ENCODE data around the gene PROM1. TPM values are rescaled to one million over a fixed set of nuclear protein-coding genes. Genes with fewer than 3 reads are reported as not detected.

The PROM1 gene
- total RNA-seq, 1 experiment from 2014 or later: 17.7 TPM

DNA sequence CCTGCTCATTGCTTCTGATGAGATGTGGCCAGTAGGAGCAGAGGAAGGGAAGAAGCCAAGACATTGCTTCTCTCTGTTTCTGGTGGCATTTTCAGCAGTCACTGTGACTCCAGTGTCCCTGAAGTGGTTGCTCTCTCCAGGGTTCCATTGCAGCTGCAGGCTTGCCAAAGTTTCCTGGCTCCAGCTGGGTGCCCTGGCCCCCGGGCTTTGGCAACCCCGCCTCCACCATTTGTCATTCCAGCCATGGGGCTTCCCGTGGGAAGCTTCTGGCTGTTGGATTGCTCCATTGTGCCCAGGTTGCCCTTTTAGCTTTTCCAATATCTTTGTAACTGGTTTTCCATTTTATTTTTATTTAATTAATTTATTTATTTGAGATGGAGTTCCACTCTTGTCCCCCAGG, 158.0 kb downstream of the PROM1 start:
- H3K79me2 ChIP-seq (ENCODE audit: insufficient read depth, low read length): no peaks in the 10 kb centered on the region
- TF ChIP-seq TCF7L2 (IDR thresholded peaks at IDR 0.05; ENCODE audit: borderline replicate concordance, extremely low read depth, insufficient read depth, insufficient read length) (no peak), SIN3A (IDR thresholded peaks at IDR 0.05; ENCODE audit: low read depth) (no peak), MAX (IDR thresholded peaks at IDR 0.05) (no peak), RAD21 (IDR thresholded peaks at IDR 0.05; ENCODE audit: low read depth) (no peak)
- BruUV-seq (replicated peaks): no TSS peak
- ChIA-PET POLR2A (interaction anchor here (0.8 kb wide), 1 partner anchor 14 kb away, joined by 3 read pairs; no protein-coding TSS in a partner anchor), RAD21 (ENCODE audit: low non-redundant PET in 1 of 2, low total read pairs in 2 of 2, uncharacterized antibody in 2 of 2, unreplicated experiment in 2 of 2) (no interaction called here), CTCF (interaction anchor here (0.9 to 1.5 kb wide), 2 partner anchors 30 to 43 kb away, joined by 3 to 6 read pairs; no protein-coding TSS in a partner anchor)
- no peaks in the 10 kb centered on the region for H3K27me3 ChIP-seq (ENCODE audit: insufficient read depth, low read length)
- no peak for DNase-seq (ENCODE audit: low read depth, low spot score)
- intact Hi-C loops (cut with micrococcal nuclease): no loop called here
- H3K4me1 ChIP-seq (ENCODE audit: control insufficient read depth in 1 of 2, insufficient read depth in 2 of 2, low read length in 2 of 2): peaks cover 8 to 20% of the 10 kb centered on the region in 2 experiments
- no peak overlapping the region for H3K9ac ChIP-seq (ENCODE audit: low read length)
- H3K9me3 ChIP-seq (ENCODE audit: control insufficient read depth in 1 of 2, insufficient read depth in 1 of 2, low read depth in 1 of 2, low read length in 2 of 2): no peaks in the 10 kb centered on the region
- no peak overlapping the region for H3K4me2 ChIP-seq (ENCODE audit: low read length)
- no peaks in the 10 kb centered on the region for H3K36me3 ChIP-seq (ENCODE audit: control insufficient read depth in 1 of 2, insufficient read depth in 2 of 2, low read length in 2 of 2)
- H4K20me1 ChIP-seq (ENCODE audit: insufficient read depth): no peaks in the 10 kb centered on the region
- no peak overlapping the region for H3K4me3 ChIP-seq (replicated peaks in 1 of 2; ENCODE audit: low read depth in 1 of 2, low read length in 2 of 2)
- H3K27ac ChIP-seq (ENCODE audit: low read depth, low read length): no peak overlapping the region
- no peak for ATAC-seq
- H2AFZ ChIP-seq (ENCODE audit: low read depth, low read length, poor library complexity, severe bottlenecking): no peak overlapping the region
- H3K9me2 ChIP-seq (ENCODE audit: insufficient read depth): no peaks in the 10 kb centered on the region

- H3K9me2 ChIP-seq (ENCODE audit: insufficient read depth): no peaks in the 10 kb centered on the region
- ATAC-seq (peak; percentile 54; the same call in 1 of the 2 replicates), DNase-seq (ENCODE audit: low read depth, low spot score) (no peak)
- ChIA-PET RAD21 (ENCODE audit: low non-redundant PET in 1 of 2, low total read pairs in 2 of 2, uncharacterized antibody in 2 of 2, unreplicated experiment in 2 of 2) (interaction anchor here in 1 of 2 experiments (0.6 kb wide), 1 partner anchor 22 kb away, joined by 3 read pairs; no protein-coding TSS in a partner anchor), POLR2A (interaction anchor here (0.7 to 2.1 kb wide), 3 partner anchors 15 to 29 kb away, joined by 3 to 10 read pairs (median 3); partner anchors contain the start of gene FGFBP1), CTCF (interaction anchor here (1.1 to 3.3 kb wide), 3 partner anchors 34 to 116 kb away, joined by 3 to 10 read pairs (median 5); no protein-coding TSS in a partner anchor)
- intact Hi-C loops (cut with micrococcal nuclease): no loop called here
- no peaks in the 10 kb centered on the region for H3K9me3 ChIP-seq (ENCODE audit: control insufficient read depth in 1 of 2, insufficient read depth in 1 of 2, low read depth in 1 of 2, low read length in 2 of 2)
- no peak overlapping the region for H2AFZ ChIP-seq (ENCODE audit: low read depth, low read length, poor library complexity, severe bottlenecking)
- no TSS peak for BruUV-seq (replicated peaks)
- peaks cover 12 to 37% of the 10 kb centered on the region in 2 experiments for H3K4me1 ChIP-seq (ENCODE audit: control insufficient read depth in 1 of 2, insufficient read depth in 2 of 2, low read length in 2 of 2)
- H3K27me3 ChIP-seq (ENCODE audit: insufficient read depth, low read length): no peaks in the 10 kb centered on the region
- H3K79me2 ChIP-seq (ENCODE audit: insufficient read depth, low read length): no peaks in the 10 kb centered on the region
- no peak overlapping the region for H3K4me3 ChIP-seq (replicated peaks in 1 of 2; ENCODE audit: low read depth in 1 of 2, low read length in 2 of 2)
- no peaks in the 10 kb centered on the region for H3K36me3 ChIP-seq (ENCODE audit: control insufficient read depth in 1 of 2, insufficient read depth in 2 of 2, low read length in 2 of 2)
- H3K4me2 ChIP-seq (ENCODE audit: low read length): peak overlapping the region; percentile 55
- no peak for TF ChIP-seq ATF3 (IDR thresholded peaks at IDR 0.05)
- TF ChIP-seq ZNF274 (IDR thresholded peaks at IDR 0.05; ENCODE audit: low read depth, low read length): no peak
- TF ChIP-seq SRF (IDR thresholded peaks at IDR 0.05; ENCODE audit: low read depth): no peak
- TF ChIP-seq YY1 (IDR thresholded peaks at IDR 0.05; ENCODE audit: extremely low read depth, insufficient replicate concordance, low read depth, low read length): no peak
- no peaks in the 10 kb centered on the region for H4K20me1 ChIP-seq (ENCODE audit: insufficient read depth)
- H3K9ac ChIP-seq (ENCODE audit: low read length): no peak overlapping the region
- H3K27ac ChIP-seq (ENCODE audit: low read depth, low read length): no peak overlapping the region
Measured at GRCh38 chr4:15921592-15921932, 162.3 kb downstream of the PROM1 start.

Data from HCT116 (cell line).